HepG2 (cell line): ENCODE measurements around the gene LRP5. TPM values are rescaled to one million over a fixed set of nuclear protein-coding genes. Genes with fewer than 3 reads are reported as not detected.

Source experiments
- CHD4 ChIP-seq: fragments of 200-600 bp; sonication (generic); IDR thresholded peaks from 2 replicates; pipeline ENCODE4 v1.7.0; 2017; ENCODE audit warnings: mild to moderate bottlenecking, low read length, borderline replicate concordance
- HOMEZ ChIP-seq: IDR thresholded peaks from 2 replicates; pipeline ENCODE4 v1.6.1; 2016; ENCODE audit warnings: low read depth
- HOXA9 ChIP-seq: sonication (generic); formaldehyde crosslinking; IDR thresholded peaks from 2 replicates; pipeline ENCODE4 v1.8.1; 2022; ENCODE audit warnings: missing genetic modification reagents, mild to moderate bottlenecking, moderate library complexity, borderline replicate concordance
- KAT8 ChIP-seq: IDR thresholded peaks from 2 replicates; pipeline ENCODE4 v1.6.1; 2016; ENCODE audit warnings: missing genetic modification reagents, missing compliant biosample characterization
- MYC ChIP-seq: sonication (generic); formaldehyde crosslinking; IDR thresholded peaks from 2 replicates; pipeline ENCODE4 v1.9.0; 2021; ENCODE audit warnings: missing genetic modification reagents, borderline replicate concordance
- NFE2L1 ChIP-seq: sonication (generic); formaldehyde crosslinking; IDR thresholded peaks from 2 replicates; pipeline ENCODE4 v1.4.0; 2020; ENCODE audit warnings: missing genetic modification reagents, mild to moderate bottlenecking, borderline replicate concordance
- PLRG1 ChIP-seq: fragments of 450-650 bp; conservative IDR thresholded peaks from 2 replicates; pipeline ENCODE4 v1.6.1; 2016
- POLR2A ChIP-seq, 2 experiments: IDR thresholded peaks; 2 replicates each; pipeline ENCODE4 v1.6.1; 2011; ENCODE audit warnings: low read depth in 2 of 2, low read length in 2 of 2, mild to moderate bottlenecking in 1 of 2, moderate library complexity in 1 of 2; ENCODE audit not compliant: insufficient read depth in 1 of 2
- RFXANK ChIP-seq: IDR thresholded peaks from 2 replicates; pipeline ENCODE4 v1.6.1; 2016
- SAP130 ChIP-seq: IDR thresholded peaks from 2 replicates; pipeline ENCODE4 v1.6.1; 2016; ENCODE audit warnings: low read depth
- STAT5B ChIP-seq: sonication (generic); formaldehyde crosslinking; IDR thresholded peaks from 2 replicates; pipeline ENCODE4 v1.4.0; 2020; ENCODE audit warnings: missing genetic modification reagents
- TARDBP ChIP-seq: sonication (generic); formaldehyde crosslinking; IDR thresholded peaks from 2 replicates; pipeline ENCODE4 v1.8.0; 2022; ENCODE audit warnings: mild to moderate bottlenecking, missing genetic modification reagents
- ZBTB39 ChIP-seq: sonication (generic); formaldehyde crosslinking; IDR thresholded peaks from 2 replicates; pipeline ENCODE4 v1.5.0; 2020; ENCODE audit warnings: missing genetic modification reagents
- ZNF451 ChIP-seq: sonication (generic); formaldehyde crosslinking; IDR thresholded peaks from 2 replicates; pipeline ENCODE4 v1.5.0; 2020; ENCODE audit warnings: mild to moderate bottlenecking, missing genetic modification reagents
- ZNF503 ChIP-seq: sonication (generic); formaldehyde crosslinking; IDR thresholded peaks from 2 replicates; pipeline ENCODE4 v1.4.0; 2020; ENCODE audit warnings: missing genetic modification reagents
- ZNF558 ChIP-seq: sonication (generic); formaldehyde crosslinking; IDR thresholded peaks from 2 replicates; pipeline ENCODE4 v1.9.0; 2022; ENCODE audit warnings: mild to moderate bottlenecking, missing genetic modification reagents, borderline replicate concordance
- ZSCAN12 ChIP-seq: sonication (generic); formaldehyde crosslinking; IDR thresholded peaks from 2 replicates; pipeline ENCODE4 v1.9.0; 2021; ENCODE audit warnings: mild to moderate bottlenecking, missing genetic modification reagents
- polyA plus RNA-seq, 8 experiments: library from polyadenylated mRNA; depleted of rRNA in 3 of 8; stranded (reverse) in 7 of 8; unstranded in 1 of 8; fragments of >200 nt; fragmentation: Illumina TruSeq in 4 of 8; extraction: Trizol in 4 of 8; gene quantifications; 2 replicates each; pipeline versions ENCODE4 v1.2.1 to v1.2.3, GENCODE V29; 2011 to 2016; ENCODE audit warnings: low read depth in 4 of 8, missing spikeins in 1 of 8, mixed read lengths in 1 of 8; ENCODE audit not compliant: insufficient read depth in 1 of 8
- total RNA-seq, 5 experiments: library from RNA; depleted of rRNA; stranded (reverse); fragments of >200 nt; fragmentation: Illumina TruSeq; extraction: Trizol; gene quantifications; 2 replicates each; pipeline ENCODE4 v1.2.3, GENCODE V29; 2016; ENCODE audit warnings: low read depth in 1 of 5

LRP5 gene
- total and polyA plus RNA-seq, 2 of the 13 experiments (the other 11 are each of a cell fraction or from before 2014, with no cell fraction given): 40.4 to 64.0 TPM

GRCh38 chr11:68309621-68310185 lies 2.7 kb upstream of the LRP5 start (continued):
- TF ChIP-seq HOMEZ (CRISPR knock-in tag): 0 out of 2 replicates have a peak, but pooled peaks have one; percentile 10
- no peak for TF ChIP-seq RFXANK (CRISPR knock-in tag)
- TF ChIP-seq NFE2L1 (CRISPR knock-in tag): no peak
- TF ChIP-seq PLRG1: no peak
- TF ChIP-seq HOXA9 (CRISPR knock-in tag): no peak
- peak; percentile 43; the same call in 1 of the 2 replicates for TF ChIP-seq KAT8
- TF ChIP-seq SAP130 (CRISPR knock-in tag): peak; percentile 66
- TF ChIP-seq STAT5B: no peak
- no peak for TF ChIP-seq ZBTB39 (CRISPR knock-in tag)
- 0 out of 2 replicates have a peak, but pooled peaks have one; percentile 38 for TF ChIP-seq ZSCAN12 (CRISPR knock-in tag)
- peak; percentile 26; the same call in 1 of the 2 replicates for TF ChIP-seq CHD4
- no peak for TF ChIP-seq ZNF558 (CRISPR knock-in tag)
- TF ChIP-seq TARDBP (CRISPR knock-in tag): peak; percentile 81
- no peak for TF ChIP-seq ZNF451 (CRISPR knock-in tag)
- TF ChIP-seq MYC: peak; percentile 27; the same call in 1 of the 2 replicates
- peak; percentile 69 for TF ChIP-seq ZNF503 (CRISPR knock-in tag)
- peak in 1 of 2 experiments; percentile 18; a peak in 1 of 4 replicates for TF ChIP-seq POLR2A (IDR thresholded peaks at IDR 0.05; ENCODE audit: insufficient read depth in 1 of 2, low read depth in 2 of 2, low read length in 2 of 2)
